MG63 (cell line): ENCODE measurements around the gene DCST1. TPM values are rescaled to one million over a fixed set of nuclear protein-coding genes. Genes with fewer than 3 reads are reported as not detected.

ENCODE experiments used
- DNase-seq: peaks from one replicate; pipeline ENCODE4 v3.0.0-alpha.2; 2020
- H3K27me3 ChIP-seq: fragments of 250-450 bp; sonication (Bioruptor Pico); 2 replicates; pipeline ENCODE4 v1.5.1; 2020; ENCODE audit warnings: mild to moderate bottlenecking, moderate library complexity
- H3K36me3 ChIP-seq: fragments of 250-450 bp; sonication (Bioruptor Pico); 2 replicates; pipeline ENCODE4 v1.5.1; 2020; ENCODE audit warnings: mild to moderate bottlenecking, moderate library complexity
- H3K4me3 ChIP-seq: fragments of 250-450 bp; sonication (Bioruptor Pico); 2 replicates; pipeline ENCODE4 v1.5.1; 2020; ENCODE audit warnings: mild to moderate bottlenecking, moderate library complexity
- H3K9me3 ChIP-seq: fragments of 250-450 bp; sonication (Bioruptor Pico); 2 replicates; pipeline ENCODE4 v1.5.1; 2020; ENCODE audit warnings: mild to moderate bottlenecking, moderate library complexity
- total RNA-seq: library from RNA; depleted of rRNA; stranded (reverse); fragments of >200 nt; shearing (Covaris generic); gene quantifications from 2 replicates; pipeline ENCODE4 v1.2.3, GENCODE V29; 2014; ENCODE audit warnings: low replicate concordance

Gene DCST1
- total RNA-seq, 1 experiment from 2014 or later, result not detected

DNA sequence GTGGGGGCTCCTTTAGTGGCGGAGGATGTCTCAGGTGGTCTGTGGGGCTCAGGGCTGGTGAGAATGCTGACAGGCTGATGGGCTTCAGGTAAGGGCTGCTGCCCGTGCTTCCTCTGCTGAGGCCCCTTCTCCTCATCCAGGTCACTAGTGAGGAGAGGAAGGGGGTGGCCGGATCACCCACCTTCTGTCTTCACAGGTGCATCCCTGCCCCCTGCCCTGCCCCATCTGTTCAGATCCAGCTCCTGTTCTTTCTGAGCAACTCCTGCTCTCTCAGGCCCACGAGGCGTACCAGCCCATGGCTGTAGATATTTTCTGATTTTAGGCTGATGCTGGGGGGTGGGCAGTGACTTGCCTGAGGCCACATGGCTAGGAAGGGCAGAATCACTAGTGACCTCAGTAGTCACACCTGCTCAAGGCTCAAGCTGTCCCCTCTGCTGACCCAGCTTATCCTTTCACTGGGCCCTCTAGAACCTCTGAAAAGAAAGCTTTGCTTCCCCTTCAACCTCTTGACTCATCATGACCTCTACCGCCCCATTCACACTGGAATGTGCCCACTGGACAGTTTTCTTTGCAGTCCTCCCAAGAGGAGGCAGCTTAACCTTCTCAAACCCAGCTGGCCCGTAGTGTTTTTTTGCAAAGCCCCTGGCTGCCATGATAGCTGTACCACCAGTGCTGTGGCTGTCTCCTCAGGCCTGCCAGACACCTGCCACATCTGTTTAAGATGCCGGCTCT lies 14.8 kb upstream of the DCST1 start:
- no peak for DNase-seq
- H3K27me3 ChIP-seq, result no peaks in the 10 kb centered on the region

DNA sequence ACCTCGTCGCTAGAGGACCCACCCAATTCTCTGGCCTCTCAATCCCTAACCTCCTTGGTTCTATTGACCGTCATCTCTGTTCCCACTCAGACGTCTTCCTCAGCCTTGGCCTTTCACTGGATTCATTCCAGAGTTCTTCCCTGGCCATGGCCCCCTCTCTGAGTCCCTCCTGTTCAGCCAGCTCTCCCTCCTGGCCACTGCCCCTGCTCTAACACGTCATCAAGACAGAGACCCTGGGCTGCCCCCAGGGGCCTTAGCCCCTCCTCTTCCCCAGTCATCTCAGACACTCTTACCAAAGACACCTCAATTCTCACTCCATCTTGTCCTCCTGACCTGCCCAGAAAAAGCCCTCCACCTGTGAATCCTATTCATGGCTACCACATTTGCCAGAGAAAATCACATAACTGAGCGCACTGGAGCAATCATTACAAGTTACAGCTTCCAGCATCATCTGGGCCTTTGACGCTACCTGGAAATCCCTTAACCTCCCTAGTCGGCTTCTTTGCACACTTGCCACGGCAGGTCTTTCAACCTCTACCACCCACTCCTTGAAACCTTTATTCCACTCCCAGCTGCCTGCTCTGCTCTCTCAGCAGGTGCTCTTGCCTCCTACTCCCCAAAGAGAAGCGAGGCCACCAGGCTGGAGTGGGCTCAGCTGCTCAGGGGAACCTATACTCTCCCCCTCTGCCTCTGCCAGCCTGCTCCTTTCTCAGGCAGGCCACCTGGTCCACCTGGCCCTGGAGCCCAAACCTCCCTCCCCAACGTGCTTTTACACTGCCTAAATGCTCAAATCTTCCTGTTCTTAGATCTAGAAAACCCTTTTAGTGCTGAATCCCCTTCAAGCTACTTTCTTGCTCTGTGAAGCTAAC lies 14.0 kb upstream of the DCST1 start:
- peaks cover 42% of the 10 kb centered on the region for H3K36me3 ChIP-seq
- DNase-seq, result no peak
- H3K9me3 ChIP-seq, result no peaks in the 10 kb centered on the region
- H3K4me3 ChIP-seq, result no peak overlapping the region
- no peaks in the 10 kb centered on the region for H3K27me3 ChIP-seq

More for the DNA sequence above, 14.8 kb upstream of the DCST1 start:
- no peak overlapping the region for H3K4me3 ChIP-seq
- no peaks in the 10 kb centered on the region for H3K9me3 ChIP-seq
- H3K36me3 ChIP-seq, result peaks cover 50% of the 10 kb centered on the region

GRCh38 chr1:155022136-155022926 lies 11.3 kb upstream of the DCST1 start:
- DNase-seq, result no peak
- no peaks in the 10 kb centered on the region for H3K9me3 ChIP-seq
- no peak overlapping the region for H3K4me3 ChIP-seq
- H3K36me3 ChIP-seq, result peaks cover 19% of the 10 kb centered on the region
- H3K27me3 ChIP-seq, result no peaks in the 10 kb centered on the region

DNA sequence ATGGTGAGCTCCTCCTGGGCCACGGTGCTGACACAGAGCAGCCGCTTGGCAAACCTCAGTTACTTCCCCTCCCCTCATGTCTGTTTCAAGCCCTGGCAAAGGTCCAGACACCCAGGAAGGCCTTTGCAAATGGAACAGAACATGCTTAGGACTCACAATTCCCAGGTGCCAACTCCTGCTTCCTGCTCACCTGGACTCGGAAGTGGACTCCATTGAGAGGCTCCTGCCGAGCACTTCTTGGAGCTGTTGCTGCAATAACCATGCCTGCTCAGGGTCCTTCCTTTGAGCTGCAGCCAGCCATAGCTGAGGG lies 10.7 kb upstream of the DCST1 start:
- DNase-seq, result no peak
- Histone ChIP-seq H3K27me3 (no peaks in the 10 kb centered on the region), H3K36me3 (peaks cover 16% of the 10 kb centered on the region), H3K9me3 (no peaks in the 10 kb centered on the region), H3K4me3 (no peak overlapping the region)

DNA sequence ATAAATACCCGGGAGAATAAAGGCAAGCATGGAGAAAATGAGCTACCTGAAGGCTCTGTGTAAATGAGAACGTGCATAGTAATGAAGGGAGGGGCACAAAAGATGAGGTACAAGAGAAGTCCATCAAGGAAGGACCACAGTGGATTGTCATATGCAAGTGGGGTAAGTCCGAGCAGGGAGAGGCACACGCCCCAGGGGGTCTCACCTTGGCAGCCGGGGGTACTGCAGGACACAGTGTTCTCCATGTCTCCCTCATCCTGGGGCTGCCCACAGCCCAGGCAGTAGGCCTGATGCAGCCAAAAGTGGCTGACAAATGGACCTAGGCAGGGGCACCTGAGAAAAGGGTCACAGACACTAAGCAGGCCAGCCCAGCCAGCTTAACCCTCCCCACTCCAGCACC lies 10.0 kb upstream of the DCST1 start:
- H3K9me3 ChIP-seq, result no peaks in the 10 kb centered on the region
- no peak overlapping the region for H3K4me3 ChIP-seq
- DNase-seq, result no peak
- H3K36me3 ChIP-seq, result peaks cover 12% of the 10 kb centered on the region
- no peaks in the 10 kb centered on the region for H3K27me3 ChIP-seq

DNA sequence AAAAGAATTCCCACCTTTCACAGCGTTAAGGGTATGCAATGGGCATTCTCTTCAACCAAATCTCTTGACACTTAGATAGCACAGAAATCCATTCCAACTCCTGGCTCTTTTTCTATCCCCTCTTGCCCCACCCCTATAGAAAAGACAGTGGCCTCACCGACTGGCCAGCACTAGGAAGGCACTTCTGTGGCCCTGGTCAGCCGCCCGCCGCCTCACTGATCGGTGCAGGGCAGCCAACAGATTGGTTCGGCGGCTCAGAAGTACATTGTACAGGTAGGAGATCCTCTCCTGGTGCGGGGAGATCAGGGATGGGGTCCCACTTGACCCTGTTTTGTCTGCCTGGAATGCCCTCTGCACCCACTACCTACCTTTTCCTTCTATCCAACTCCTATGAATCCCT lies 9.3 kb upstream of the DCST1 start:
- no peaks in the 10 kb centered on the region for H3K27me3 ChIP-seq
- DNase-seq, result no peak
- no peak overlapping the region for H3K4me3 ChIP-seq
- H3K9me3 ChIP-seq, result no peaks in the 10 kb centered on the region
- H3K36me3 ChIP-seq, result peaks cover 5% of the 10 kb centered on the region

DNA sequence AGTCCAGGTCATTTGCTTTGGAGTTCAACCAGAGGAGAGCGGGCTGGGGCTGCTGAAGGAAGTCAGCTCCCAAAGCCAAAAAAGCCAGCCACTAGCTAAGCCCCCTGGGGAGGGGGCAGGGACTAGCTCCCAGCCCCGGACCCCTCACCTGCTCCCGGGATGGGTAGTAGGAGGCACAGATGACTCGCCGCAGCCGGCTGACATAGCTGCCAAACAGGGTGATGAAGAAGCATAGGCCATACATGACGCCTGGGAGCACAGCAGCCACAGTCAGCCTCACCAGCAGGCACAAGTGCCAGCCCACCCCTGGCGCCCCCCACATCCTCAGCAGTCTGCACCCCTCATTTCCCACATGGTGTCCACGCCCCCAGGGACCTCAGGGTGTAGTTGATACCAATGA lies 7.5 kb upstream of the DCST1 start:
- H3K36me3 ChIP-seq, result no peaks in the 10 kb centered on the region
- no peaks in the 10 kb centered on the region for H3K27me3 ChIP-seq
- H3K4me3 ChIP-seq, result no peak overlapping the region
- no peaks in the 10 kb centered on the region for H3K9me3 ChIP-seq
- peak; percentile 69 for DNase-seq

DNA sequence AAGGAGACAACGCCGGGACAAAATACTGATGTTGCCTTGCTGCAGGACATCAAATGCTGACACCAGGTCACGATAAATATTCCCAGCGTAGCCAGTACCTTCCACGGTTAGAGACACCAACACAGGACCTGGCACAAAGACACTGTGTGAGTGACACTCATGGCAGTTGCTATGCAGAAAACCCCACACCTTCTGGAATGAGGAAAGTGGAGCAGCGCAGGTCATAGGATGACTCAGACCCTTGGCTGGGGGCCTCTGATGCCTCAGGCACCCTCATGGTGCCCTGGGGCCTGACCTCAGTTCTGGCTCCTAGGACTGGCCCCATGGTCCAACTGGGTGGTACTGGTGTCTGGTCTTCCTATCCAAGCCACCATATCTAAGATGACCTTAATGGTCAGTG lies 7.0 kb upstream of the DCST1 start:
- DNase-seq, result peak; percentile 80

DNA sequence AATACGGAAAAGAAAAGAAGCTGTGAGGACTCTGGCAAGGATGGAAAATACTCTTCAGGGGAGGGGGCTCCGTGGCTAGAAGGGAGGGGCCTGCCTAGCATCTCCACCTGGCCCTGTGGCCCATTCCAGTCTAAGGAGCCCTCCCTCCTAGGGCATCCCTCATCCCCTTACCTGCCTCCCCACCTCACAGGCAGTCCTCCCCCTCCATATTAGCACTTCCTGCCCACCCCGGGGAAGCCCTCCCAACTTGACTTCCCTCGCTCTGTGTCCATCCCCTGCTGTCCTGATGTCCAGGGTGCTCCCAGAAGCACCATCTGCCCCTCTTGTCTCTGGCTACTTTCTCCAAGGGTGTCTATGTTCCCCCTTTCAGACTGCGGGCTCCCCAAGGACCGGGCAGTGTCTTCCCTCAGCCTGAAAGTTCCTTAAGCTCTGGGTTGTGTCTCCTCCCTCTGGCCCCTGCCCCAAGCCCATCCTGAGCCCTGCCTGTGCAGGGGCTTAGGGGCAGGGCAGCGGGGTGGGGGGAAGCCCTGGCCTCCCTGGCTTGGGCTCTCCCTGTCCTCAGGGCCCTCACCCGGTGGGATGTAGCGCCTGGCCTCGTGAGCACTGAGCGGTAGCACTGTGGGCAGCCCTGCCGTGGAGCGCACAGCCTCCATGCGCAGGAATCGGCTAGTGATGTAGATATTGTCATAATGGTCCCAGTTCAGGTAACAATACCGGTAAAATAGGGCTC lies 3.9 kb upstream of the DCST1 start:
- H3K9me3 ChIP-seq, result no peaks in the 10 kb centered on the region
- no peaks in the 10 kb centered on the region for H3K27me3 ChIP-seq
- H3K4me3 ChIP-seq, result no peak overlapping the region
- no peaks in the 10 kb centered on the region for H3K36me3 ChIP-seq
- no peak for DNase-seq

More for the DNA sequence above, 7.0 kb upstream of the DCST1 start:
- Histone ChIP-seq H3K9me3 (no peaks in the 10 kb centered on the region), H3K36me3 (no peaks in the 10 kb centered on the region), H3K4me3 (no peak overlapping the region), H3K27me3 (no peaks in the 10 kb centered on the region)

- H3K9me3 ChIP-seq, result no peaks in the 10 kb centered on the region
- H3K36me3 ChIP-seq, result no peaks in the 10 kb centered on the region
- no peak overlapping the region for H3K4me3 ChIP-seq
- no peak for DNase-seq
- H3K27me3 ChIP-seq, result no peaks in the 10 kb centered on the region
These were observed 3.3 kb upstream of the DCST1 start for GRCh38 chr1:155030243-155030795.

- Histone ChIP-seq H3K4me3 (no peak overlapping the region), H3K9me3 (no peaks in the 10 kb centered on the region), H3K36me3 (no peaks in the 10 kb centered on the region), H3K27me3 (no peaks in the 10 kb centered on the region)
- no peak for DNase-seq
These were observed 2.7 kb upstream of the DCST1 start for GRCh38 chr1:155030899-155031298.

GRCh38 chr1:155032886-155033285 lies 738 bp upstream of the DCST1 start:
- H3K27me3 ChIP-seq, result no peaks in the 10 kb centered on the region
- no peak overlapping the region for H3K4me3 ChIP-seq
- H3K9me3 ChIP-seq, result no peaks in the 10 kb centered on the region
- no peak for DNase-seq
- no peaks in the 10 kb centered on the region for H3K36me3 ChIP-seq

DNA sequence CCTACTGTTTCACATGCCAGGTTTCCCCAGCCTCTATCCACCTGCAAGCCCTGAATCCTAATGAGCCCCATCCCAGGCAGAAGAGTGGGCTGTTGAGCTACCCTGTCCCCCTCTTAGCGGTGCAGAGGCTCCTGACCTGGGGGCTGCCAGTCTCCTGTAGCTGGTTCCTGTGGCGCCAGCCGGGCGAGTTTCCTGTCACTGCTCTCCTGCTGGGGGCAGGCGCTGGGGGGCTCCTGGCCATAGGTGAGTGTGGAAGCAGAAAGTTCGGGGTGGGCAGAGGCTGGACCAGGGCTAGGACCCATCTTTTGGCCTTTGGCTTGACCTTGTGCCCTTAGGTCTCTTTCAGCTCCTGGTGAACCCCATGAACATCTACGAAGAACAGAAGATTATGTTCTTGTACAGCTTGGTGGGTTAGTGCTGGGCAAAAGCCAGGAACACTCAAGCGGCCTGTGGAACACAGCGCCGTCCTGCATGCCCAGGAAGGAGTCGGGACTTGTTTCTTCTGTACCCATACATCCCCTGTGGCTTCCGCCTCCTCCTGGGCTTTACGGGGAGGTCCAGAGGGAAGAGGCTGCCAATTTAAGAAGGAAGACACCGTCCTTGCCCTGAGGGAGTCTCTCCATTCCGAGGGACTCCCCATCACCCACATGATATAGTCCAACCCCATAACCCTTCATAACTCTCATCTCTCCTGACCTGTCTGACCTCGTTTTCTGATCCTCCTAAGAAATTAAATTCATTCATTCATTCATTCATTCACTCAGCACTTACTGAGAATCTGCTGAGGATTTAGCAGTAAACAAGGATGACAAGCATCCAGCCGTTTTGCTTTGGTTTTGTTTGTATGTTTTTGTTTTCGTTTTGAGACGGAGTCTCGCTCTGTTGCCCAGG lies 939 bp downstream of the DCST1 start:
- H3K27me3 ChIP-seq, result no peaks in the 10 kb centered on the region
- no peak overlapping the region for H3K4me3 ChIP-seq
- H3K36me3 ChIP-seq, result no peaks in the 10 kb centered on the region
- DNase-seq, result no peak
- H3K9me3 ChIP-seq, result no peaks in the 10 kb centered on the region

DNA sequence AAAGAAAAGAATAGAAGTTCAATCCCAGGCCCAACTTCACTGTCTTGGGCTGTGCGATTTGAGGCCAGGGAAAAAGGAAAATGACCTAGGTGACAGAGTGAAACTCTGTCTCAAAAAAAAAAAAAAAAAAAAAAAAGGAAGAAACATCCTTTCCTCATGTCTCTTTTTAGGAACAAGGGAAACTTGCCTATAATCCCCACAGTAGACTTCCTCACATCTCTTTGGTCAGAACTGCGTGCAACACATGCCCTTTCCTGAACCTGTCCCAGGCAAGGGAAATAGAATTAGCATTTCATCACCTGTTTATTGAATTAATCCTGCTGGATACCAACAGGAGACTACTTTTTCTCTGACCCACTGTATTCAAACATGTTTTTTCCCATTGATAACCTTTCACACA lies 2.3 kb downstream of the DCST1 start:
- Histone ChIP-seq H3K4me3 (no peak overlapping the region), H3K9me3 (no peaks in the 10 kb centered on the region), H3K27me3 (no peaks in the 10 kb centered on the region), H3K36me3 (no peaks in the 10 kb centered on the region)
- no peak for DNase-seq

DNA sequence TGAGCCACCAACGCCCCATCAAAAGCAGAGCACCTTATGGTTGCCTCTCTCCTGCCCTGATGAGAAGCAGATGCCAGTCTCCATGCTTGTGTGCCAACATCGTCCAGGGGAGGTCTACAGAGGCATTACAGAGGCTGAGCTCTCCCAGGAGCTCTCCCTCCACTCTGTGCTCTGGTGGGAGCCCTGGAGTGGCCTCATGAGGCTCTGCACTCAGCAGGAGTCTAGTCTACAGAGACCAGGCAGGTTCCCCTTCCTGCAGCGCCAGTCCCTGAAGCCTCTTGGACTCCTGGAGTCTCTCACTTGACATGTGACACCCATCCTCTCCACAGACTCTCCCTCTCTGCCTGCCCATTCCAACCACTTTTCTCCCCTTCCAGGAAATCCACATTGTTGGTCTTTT lies 3.4 kb downstream of the DCST1 start:
- DNase-seq, result no peak

More for the DNA sequence above, 3.4 kb downstream of the DCST1 start:
- no peaks in the 10 kb centered on the region for H3K9me3 ChIP-seq
- no peak overlapping the region for H3K4me3 ChIP-seq
- no peaks in the 10 kb centered on the region for H3K27me3 ChIP-seq
- no peaks in the 10 kb centered on the region for H3K36me3 ChIP-seq
